Hematopoietic multipotent progenitor cell treated with erythropoietin and hydrocortisone succinate and interleukin-3 and kit ligand, for 6 days (in vitro differentiated cells): ENCODE results near the gene L3HYPDH.

Source experiments
- DNase-seq: peaks from one replicate; pipeline ENCODE4 v3.0.0-alpha.2; 2015

The L3HYPDH gene

DNA sequence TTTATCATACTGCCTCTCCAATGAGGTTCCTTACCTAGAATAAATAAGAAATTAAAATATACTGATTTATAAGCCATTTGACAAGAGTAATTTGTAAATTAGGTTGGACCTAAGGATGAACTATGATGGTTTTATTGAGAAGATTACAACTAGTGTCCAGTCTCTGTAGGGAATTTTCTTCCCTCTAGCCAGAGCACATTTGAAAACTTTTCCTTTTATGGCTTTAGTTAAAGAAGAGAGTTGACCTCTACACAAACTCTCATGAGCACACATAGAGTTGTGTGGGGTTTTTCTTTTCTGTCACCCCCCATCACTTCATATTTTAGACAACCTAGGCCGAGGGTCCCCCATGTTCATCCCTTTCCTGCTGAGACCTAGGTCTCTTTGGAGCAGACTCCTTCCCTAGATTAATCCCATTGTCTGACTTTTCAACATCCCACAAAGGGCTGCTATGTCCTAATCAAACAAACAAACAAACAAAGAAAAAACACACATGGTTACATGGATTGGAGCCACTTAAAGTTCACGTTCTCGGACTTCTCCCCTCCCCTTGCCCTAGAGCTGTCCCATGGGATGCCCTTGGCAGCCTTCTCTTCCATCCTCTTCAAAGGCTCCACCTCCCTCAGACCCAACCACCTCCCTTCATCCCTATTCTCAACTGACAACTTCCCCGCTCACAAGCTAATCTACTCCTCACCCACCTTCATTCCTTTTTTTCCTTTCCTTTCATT is 59.7 kb downstream of the L3HYPDH start:
- no peak for DNase-seq
